Measurements from ENCODE around the gene DIPK1B. TPM values are rescaled to one million over a fixed set of nuclear protein-coding genes. Genes with fewer than 3 reads are reported as not detected.
A peak's percentile ranks its signal among the peaks of the same experiment; 100 is the strongest.

The DIPK1B gene
- total RNA-seq, 4 donors from 2014 or later, result 4.4 to 12.8 (median 7.5) TPM

DNA sequence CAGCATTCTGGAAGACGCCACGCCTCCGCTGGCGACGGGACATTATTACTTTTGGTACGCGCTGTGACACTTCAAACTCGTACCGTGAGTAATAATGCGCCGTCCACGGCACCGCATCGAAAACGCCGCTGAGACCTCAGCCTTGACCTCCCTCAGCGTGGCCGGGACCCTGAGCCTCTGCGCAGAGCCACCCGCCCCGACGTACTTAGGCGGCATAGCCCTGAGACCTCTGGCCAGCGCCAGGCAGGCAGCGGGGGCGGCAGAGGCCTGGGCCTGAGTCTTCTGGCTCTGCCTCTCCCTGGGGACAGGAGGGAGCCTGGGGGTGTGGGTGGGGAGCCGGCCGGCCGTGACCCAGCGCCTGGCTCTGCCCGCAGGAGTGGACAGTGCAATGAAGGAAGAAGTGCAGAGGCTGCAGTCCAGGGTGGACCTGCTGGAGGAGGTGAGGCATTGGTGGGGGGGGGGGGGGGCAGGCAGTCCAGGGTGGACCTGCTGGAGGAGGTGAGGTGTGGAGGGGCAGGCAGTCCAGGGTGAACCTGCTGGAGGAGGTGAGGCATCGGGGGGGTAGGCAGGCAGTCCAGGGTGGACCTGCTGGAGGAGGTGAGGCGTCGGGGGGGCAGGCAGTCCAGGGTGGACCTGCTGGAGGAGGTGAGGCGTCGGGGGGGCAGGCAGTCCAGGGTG is 41.7 kb upstream of the DIPK1B start:
- TF ChIP-seq, protein P1, sequence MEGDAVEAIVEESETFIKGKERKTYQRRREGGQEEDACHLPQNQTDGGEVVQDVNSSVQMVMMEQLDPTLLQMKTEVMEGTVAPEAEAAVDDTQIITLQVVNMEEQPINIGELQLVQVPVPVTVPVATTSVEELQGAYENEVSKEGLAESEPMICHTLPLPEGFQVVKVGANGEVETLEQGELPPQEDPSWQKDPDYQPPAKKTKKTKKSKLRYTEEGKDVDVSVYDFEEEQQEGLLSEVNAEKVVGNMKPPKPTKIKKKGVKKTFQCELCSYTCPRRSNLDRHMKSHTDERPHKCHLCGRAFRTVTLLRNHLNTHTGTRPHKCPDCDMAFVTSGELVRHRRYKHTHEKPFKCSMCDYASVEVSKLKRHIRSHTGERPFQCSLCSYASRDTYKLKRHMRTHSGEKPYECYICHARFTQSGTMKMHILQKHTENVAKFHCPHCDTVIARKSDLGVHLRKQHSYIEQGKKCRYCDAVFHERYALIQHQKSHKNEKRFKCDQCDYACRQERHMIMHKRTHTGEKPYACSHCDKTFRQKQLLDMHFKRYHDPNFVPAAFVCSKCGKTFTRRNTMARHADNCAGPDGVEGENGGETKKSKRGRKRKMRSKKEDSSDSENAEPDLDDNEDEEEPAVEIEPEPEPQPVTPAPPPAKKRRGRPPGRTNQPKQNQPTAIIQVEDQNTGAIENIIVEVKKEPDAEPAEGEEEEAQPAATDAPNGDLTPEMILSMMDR (IDR thresholded peaks at IDR 0.05), result no peak
- ATAC-seq (ENCODE audit: low FRiP score) (no peak), DNase-seq (ENCODE audit: low spot score) (no peak)

DNA sequence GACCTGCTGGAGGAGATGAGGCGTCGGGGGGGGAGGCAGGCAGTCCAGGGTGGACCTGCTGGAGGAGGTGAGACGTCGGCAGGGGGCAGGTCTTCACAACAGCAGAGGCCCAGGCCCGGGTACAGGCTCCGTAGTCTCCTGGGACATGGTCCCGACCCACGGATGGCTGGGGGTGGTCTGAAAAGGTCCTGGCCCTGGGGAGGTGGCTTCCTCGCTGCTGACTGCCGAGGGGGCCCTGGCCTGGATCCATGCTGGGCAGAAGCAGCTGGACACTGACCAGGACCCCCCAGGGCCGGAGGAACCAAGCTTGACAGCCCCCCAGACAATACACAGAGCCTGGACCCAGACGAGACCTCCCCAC is 41.1 kb upstream of the DIPK1B start:
- ATAC-seq (ENCODE audit: low FRiP score) (no peak), DNase-seq (ENCODE audit: low spot score) (no peak)
- TF ChIP-seq, protein P1 (IDR thresholded peaks at IDR 0.05), result no peak

DNA sequence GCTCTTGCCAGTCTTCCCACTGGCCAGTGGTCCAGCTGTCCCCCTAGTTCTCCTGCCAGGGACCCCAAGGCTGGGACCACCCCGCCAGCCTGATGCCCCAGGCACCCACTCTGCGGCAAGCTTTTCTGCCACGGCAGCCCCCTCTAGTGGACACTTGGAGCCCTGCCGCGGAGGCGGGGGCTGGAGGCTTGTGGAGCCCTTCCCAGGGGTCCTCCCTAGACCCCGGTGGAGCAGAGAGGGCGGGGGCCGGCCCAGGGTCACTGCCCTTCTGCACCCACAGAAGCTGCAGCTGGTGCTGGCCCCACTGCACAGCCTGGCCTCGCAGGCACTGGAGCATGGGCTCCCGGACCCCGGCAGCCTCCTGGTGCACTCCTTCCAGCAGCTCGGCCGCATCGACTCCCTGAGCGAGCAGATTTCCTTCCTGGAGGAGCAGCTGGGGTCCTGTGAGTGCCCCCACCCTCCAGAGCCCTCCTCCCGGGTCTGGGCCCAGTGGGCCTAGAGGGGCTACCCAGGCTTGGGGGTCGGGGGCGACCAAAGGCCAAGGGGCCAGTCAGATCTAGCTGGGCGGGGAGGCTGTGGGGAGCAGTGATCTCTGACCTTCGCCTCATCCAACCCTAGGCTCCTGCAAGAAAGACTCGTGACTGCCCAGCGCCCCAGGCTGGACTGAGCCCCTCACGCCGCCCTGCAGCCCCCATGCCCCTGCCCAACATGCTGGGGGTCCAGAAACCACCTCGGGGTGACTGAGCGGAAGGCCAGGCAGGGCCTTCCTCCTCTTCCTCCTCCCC is 40.5 kb upstream of the DIPK1B start:
- TF ChIP-seq, protein P1 (IDR thresholded peaks at IDR 0.05), result peak in 1 of 3 donors; percentile 48
- no peak for DNase-seq (ENCODE audit: low spot score)
- ATAC-seq (ENCODE audit: low FRiP score), result no peak

DNA sequence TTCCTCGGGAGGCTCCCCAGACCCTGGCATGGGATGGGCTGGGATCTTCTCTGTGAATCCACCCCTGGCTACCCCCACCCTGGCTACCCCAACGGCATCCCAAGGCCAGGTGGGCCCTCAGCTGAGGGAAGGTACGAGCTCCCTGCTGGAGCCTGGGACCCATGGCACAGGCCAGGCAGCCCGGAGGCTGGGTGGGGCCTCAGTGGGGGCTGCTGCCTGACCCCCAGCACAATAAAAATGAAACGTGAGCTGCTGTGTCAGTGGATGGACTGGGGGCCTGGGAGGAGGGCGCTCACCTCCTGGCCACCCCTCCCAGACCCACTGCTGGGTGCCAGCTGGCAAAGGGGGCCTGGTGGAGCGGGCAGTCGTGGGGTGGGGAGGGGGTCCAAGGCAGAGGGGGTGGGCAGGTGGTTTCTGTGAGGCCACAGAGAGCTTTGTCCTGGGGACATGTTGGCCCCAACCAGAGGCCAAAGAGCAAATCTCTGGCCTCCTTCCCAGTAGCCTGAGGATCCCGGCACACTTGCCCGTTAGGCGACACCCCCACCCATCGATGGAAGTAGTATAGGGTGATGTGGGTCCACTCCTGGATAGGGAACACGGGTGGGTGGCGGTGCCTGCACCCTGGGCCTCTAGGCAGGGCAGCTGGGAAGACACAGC is 39.8 kb upstream of the DIPK1B start:
- TF ChIP-seq, protein P1 (IDR thresholded peaks at IDR 0.05), result no peak
- ATAC-seq (ENCODE audit: low FRiP score), result no peak

DNA sequence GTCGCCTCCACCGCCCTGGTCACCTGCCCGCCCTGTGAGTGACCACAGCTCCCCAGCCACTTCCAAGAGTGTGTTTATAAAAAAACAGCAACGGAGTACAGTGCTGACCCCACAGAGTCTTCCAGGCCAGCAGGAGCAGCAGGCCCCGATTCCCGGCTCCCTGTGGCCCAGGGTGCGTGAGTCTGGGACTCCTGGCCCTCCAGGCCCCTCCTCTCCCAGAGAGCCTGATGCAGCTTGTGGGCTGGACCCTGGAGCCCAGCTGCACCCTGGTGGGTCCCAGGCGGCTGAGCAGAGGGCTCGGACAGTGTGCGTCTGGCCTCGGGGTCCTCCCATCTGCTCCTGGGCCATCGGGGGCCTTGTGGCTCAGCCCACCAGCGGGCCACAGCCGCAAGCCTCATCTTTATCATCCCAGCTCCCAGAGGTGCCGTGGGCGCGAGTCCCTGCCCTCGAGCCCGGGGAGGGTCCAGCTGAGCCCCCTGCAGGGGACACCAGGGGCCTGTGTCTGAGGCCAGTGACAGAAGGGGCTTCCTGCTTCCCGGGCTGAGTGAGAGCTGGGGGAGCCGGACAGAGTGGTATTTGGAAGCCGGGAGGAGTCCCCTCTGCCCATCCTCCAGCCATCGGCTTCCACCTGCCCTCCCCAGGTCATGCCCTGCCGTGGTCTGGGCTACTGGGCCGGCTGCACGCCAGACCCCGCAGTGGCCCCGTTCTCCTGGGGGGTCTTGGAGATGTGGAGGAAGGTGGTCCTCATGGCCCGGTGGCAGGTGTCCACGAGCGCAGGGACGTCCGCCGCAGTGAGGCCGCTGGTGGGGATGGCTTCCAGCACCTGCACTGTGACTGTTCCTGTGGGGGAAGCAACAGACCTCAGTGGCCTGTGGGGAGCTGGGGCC is 39.0 kb upstream of the DIPK1B start:
- TF ChIP-seq, protein P1 (IDR thresholded peaks at IDR 0.05), result no peak
- DNase-seq (ENCODE audit: low spot score) (no peak), ATAC-seq (ENCODE audit: low FRiP score) (no peak)

More for the DNA sequence above, 39.8 kb upstream of the DIPK1B start:
- no peak for DNase-seq (ENCODE audit: low spot score)

DNA sequence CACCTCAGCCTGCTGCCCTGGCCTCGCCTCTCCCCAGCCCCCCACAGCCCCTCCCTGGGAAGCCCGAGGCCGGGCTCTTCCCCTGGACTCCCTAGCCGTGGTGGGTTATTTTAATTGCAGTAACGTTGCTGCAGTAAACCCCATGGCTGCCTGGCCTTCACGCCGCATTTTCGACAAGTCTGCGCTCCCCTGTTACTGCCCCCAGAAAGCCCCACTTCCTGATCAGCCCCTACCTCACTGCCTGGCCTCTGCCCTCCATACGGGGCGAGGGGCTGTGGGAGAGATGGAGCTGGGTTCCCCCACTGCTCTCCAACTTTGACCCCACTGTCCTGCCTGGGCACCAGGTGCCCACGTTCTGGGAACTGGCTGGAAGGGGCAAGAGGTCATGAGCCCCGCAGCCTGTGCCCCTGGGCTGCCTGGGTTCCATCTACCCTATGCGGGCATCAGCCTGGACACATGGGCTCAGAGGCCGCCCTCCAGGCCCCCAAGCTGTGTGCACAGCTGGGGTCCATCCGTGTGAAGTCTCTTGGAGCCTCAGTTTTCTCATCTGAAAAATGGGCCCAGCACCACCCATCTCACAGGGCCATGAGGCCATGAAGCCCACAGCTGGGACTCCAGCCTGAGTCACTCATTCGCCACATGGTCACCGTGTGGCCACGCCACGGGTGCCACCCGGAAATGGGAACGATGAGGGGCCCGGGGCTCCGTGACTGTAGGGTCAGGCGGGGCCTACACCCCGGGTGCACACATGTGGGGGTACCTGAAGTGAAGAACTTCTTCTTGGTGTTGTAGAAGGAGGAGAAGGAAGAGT is 38.2 kb upstream of the DIPK1B start:
- no peak for DNase-seq (ENCODE audit: low spot score)
- TF ChIP-seq, protein P1 (IDR thresholded peaks at IDR 0.05), result no peak
- no peak for ATAC-seq (ENCODE audit: low FRiP score)
